ENCODE measurements around the gene IL4R.

Gene IL4R

DNA sequence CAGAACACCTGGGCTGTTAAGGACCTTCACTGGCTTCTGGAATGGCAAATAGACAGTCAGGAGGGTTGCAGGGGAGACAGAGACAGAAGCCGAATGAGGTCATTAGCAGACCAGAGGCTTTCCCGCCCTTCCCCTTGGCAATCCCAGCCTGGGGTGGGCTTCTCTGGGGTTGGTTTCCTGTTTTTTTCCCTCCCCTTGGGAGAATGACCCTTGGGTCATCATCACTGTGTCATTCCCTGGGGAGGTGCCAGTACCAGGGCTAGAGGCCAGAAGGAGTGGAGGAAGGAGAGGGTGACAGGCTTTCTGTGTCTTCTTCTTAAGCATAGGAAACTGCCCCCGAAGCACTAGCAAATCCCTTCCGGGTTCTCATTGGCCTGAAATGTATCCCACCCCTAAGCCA, 45.3 kb downstream of the IL4R start:
- DNase-seq, result no peak

DNA sequence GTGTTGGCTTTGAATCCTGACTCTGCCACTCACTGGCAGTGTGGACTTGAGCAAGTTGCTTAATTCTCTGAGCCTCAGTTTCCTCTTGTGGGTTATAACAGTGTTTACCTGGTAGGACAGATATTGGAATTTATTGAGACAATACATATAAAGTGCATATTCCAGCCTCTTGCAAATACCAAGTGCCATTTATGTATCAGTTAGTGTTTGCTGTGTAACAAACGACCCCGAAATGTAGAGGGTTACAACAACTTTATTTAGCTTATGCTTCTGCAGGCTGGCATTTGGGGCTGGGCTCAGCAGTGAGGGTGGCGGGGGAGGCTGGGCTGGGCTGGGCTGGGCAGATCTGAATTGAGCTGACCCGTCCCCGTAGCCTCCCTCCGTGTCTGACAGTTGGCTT, 45.8 kb downstream of the IL4R start:
- DNase-seq, result no peak

GRCh38 chr16:27361987-27362386, 48.2 kb downstream of the IL4R start:
- no peak for DNase-seq

GRCh38 chr16:27362570-27363245, 48.9 kb downstream of the IL4R start:
- no peak for DNase-seq

DNA sequence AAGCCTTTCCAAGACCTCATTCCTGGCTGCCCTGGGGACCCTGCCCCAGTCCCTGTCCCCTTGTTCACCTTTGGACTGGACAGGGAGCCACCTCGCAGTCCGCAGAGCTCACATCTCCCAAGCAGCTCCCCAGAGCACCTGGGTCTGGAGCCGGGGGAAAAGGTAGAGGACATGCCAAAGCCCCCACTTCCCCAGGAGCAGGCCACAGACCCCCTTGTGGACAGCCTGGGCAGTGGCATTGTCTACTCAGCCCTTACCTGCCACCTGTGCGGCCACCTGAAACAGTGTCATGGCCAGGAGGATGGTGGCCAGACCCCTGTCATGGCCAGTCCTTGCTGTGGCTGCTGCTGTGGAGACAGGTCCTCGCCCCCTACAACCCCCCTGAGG, 49.5 kb downstream of the IL4R start:
- no peak for DNase-seq

DNA sequence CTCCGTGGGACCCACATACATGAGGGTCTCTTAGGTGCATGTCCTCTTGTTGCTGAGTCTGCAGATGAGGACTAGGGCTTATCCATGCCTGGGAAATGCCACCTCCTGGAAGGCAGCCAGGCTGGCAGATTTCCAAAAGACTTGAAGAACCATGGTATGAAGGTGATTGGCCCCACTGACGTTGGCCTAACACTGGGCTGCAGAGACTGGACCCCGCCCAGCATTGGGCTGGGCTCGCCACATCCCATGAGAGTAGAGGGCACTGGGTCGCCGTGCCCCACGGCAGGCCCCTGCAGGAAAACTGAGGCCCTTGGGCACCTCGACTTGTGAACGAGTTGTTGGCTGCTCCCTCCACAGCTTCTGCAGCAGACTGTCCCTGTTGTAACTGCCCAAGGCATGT, 50.0 kb downstream of the IL4R start:
- no peak for DNase-seq

GRCh38 chr16:27364493-27365141, 50.8 kb downstream of the IL4R start:
- no peak for DNase-seq

DNA sequence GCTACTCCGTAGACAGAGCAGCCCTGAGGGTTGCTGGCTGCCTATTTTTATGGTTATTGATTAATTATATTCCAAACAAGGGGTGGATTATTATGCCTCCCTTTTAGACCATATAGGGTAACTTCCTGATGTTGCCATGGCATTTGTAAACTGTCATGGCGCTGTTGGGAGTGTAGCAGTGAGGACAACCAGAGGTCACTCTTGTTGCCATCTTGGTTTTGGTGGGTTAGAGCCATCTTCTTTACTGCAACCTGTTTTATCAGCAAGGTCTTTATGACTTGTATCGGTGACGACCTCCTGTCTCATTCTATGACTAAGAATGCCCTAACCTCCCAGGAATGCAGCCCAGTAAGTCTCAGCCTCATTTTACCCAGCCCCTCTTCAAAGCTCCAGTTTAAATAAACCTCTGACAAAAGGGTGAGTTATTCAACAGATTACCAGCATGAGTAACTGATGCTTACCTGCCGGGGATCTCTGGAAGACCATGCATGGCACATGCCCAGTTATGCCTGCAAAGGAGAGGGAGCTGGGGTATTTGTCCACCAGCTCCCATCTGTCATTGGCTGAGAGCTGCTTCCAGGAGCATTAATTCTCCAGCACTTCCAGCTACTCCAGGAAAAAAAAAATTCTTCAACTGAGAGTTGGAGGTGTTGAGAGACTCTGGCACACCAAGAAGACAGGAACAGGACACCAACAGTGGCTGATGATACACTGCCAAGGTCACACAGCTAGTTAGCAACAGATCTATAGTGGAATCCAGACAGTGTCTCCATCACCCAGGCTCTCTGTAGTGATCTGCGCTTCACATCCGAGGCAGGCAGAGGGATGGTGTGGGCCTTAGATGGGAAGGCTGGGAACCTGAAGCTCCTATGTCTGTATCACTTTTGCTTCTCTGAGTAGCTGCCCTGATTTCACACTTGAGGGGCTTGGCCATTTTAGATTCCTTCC, 51.6 kb downstream of the IL4R start:
- DNase-seq, result no peak

- no peak for DNase-seq
These were observed 53.1 kb downstream of the IL4R start for GRCh38 chr16:27366687-27367460.

GRCh38 chr16:27367461-27368357, 53.9 kb downstream of the IL4R start:
- peak; percentile 39 for DNase-seq

DNA sequence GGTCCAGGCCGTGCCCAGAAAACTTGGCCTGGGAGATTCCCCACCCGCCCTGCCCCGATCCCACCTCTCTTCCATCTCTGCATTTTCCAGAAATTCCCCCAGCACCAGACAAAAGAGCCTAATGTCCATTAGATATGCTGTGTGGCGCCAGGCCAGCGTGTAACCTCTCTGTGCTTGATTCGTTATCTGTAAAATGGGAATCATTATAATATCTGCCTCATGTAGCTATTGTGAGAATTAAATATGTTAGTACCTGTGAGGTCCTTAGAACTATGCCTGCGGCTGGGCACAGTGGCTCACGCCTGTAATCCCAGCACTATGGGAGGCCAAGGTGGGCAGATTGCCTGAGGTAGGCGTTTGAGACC, 54.6 kb downstream of the IL4R start:
- no peak for DNase-seq

DNA sequence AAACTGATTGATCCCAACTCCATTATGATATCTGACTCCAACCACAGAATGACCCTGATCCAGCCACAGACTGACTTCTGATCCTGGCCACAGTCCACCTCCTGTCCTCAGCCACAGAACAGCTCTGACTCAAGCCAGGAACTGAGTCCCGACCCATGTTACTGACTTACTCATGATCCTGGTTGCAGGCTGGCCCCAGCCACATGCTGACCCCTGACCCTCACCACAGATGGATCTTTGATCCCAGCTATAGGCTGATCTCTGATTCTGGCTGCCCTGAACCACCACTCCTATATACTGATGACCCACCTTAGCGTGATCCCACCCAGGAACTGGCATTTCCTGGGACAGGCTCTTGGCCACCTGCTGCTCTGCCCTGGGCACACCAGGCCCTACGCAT, 56.0 kb downstream of the IL4R start:
- DNase-seq, result no peak

DNA sequence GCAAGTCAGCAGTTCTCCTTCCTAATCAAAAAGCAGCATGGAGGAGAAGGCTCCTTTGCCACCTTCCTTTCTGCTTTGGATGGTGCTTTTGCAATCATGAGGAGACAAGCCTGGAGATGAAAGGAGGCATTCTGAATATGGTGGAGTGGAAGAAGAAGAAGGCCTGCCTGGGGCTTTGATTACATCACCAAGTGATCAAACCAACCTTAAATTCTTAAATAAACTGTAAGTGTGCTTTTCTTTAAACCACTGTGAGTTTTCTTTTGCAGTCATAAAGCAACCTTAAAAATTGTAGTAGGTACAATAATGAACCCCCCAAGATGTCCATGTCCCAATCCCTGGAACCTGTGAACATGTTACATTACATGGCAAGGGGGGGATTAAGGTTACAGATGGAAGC, 56.5 kb downstream of the IL4R start:
- no peak for DNase-seq

DNA sequence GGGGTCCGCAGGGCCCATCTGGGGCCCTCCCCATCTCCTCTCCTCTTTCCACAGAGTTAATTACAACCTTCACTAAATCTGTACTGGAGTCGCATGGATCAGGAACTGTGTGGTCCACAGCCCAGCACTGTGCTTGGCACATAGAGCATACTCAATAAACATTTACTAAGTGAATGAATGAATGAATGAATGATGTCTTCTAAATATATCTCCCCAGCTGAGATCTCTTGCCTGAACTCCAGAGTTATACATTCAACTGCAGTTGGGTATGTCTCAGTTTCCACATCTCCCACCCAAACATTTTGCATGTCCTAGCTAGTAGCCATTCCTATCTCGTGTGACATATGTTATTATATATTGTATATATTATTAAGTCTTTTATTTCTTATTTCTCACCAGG, 59.5 kb downstream of the IL4R start:
- no peak for DNase-seq

- no peak for DNase-seq
These were observed 60.5 kb downstream of the IL4R start for GRCh38 chr16:27374221-27374803.

GRCh38 chr16:27374804-27375425, 61.1 kb downstream of the IL4R start:
- peak; percentile 44 for DNase-seq

GRCh38 chr16:27377666-27378485, 64.1 kb downstream of the IL4R start:
- DNase-seq, result no peak

DNA sequence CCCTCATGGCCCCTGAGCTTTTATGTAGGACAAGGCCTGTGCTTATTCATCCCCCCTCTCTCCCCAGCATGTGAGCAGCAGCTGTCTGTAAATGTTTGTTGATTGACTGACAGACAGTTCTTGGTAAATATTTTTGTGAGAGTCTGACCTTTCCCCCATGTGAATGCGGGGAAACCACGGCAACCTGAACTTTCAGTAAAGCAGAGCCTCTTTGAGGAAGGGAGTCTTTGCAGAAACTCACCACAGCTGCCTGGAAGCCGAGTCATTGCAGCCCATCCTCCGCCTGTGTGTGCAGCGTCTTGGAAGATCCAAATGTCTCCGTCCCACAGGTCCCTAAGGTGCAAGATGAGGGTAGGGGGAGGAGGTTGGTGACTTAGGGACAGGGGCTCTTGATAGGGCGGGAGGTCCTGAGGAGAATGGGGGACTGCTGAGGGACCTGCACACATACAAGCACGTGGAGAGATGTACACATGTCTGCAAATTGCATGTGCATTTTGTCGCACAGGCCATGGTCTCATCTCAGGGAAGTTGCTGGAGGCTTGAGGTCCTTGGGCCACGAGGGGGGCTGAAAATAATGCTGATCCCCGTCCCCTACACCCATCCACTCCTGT, 65.2 kb downstream of the IL4R start:
- DNase-seq, result no peak

GRCh38 chr16:27379919-27380318, 66.1 kb downstream of the IL4R start:
- DNase-seq, result no peak
